Activated naive CD4-positive, alpha-beta T cell treated with anti-CD3 and anti-CD28 coated beads, Interleukin-2, amount 10 ng/mL, durations not matched to agents 7 days and 5 days (primary cell): Measurements from ENCODE around the gene TIE1.

Experiments
- CTCF ChIA-PET: fragments of 350-600 bp; sonication (Branson Sonifier 250); formaldehyde crosslinking; loops from one replicate; lab custom pipeline; 2021; ENCODE audit warnings: antibody characterized with exemption; lab: Charles Lee
- DNase-seq: peaks from one replicate; pipeline ENCODE4 v3.0.0-alpha.2; 2020
- H3K27ac Mint-ChIP-seq: one replicate; pipeline ENCODE4 v1.8.0; 2021; ENCODE audit warnings: mild to moderate bottlenecking, moderate library complexity, mixed read lengths
- H3K27me3 Mint-ChIP-seq: one replicate; pipeline ENCODE4 v1.8.0; 2021; ENCODE audit warnings: mild to moderate bottlenecking, mixed read lengths
- H3K36me3 Mint-ChIP-seq: one replicate; pipeline ENCODE4 v1.8.0; 2021; ENCODE audit warnings: mixed read lengths
- H3K4me1 Mint-ChIP-seq: one replicate; pipeline ENCODE4 v1.8.0; 2021; ENCODE audit warnings: mixed read lengths
- H3K4me3 Mint-ChIP-seq: one replicate; pipeline ENCODE4 v1.8.0; 2021; ENCODE audit warnings: mild to moderate bottlenecking, moderate library complexity, mixed read lengths
- H3K9me3 Mint-ChIP-seq: one replicate; pipeline ENCODE4 v1.8.0; 2021; ENCODE audit warnings: mixed read lengths

The TIE1 gene

DNA sequence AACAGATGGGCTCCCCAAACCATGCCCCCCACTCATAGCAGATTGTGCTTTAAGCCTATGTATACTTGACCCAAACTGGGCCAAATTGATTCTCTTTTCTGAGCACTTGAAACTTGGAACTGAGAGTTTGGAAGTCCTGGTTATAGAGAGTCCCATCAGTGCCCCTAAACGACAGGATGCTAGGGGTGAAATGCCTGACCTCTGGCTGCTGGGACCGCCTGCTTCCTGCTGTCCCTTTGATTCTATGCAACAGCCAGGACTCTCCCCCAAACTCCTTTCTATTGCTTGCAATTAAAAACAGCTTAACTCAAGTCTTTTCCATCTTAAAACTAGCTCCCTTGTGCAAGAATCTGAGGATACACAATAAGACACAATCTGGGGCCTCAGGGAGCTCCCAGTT lies 20.1 kb upstream of the TIE1 start:
- CTCF ChIA-PET, result interaction anchor here (0.6 to 1.5 kb wide), 2 partner anchors 10 to 818 kb away, joined by 4 to 5 read pairs; partner anchors contain the start of gene CCDC30
- peaks cover 5% of the 10 kb centered on the region for H3K4me1 Mint-ChIP-seq
- no peak overlapping the region for H3K4me3 Mint-ChIP-seq
- no peaks in the 10 kb centered on the region for H3K9me3 Mint-ChIP-seq
- no peak overlapping the region for H3K27ac Mint-ChIP-seq
- H3K36me3 Mint-ChIP-seq, result no peaks in the 10 kb centered on the region
- no peak for DNase-seq
- H3K27me3 Mint-ChIP-seq, result peaks cover 38% of the 10 kb centered on the region

- no peaks in the 10 kb centered on the region for H3K36me3 Mint-ChIP-seq
- H3K27ac Mint-ChIP-seq, result no peak overlapping the region
- H3K27me3 Mint-ChIP-seq, result peaks cover 42% of the 10 kb centered on the region
- DNase-seq, result no peak
- H3K4me1 Mint-ChIP-seq, result no peaks in the 10 kb centered on the region
- no peaks in the 10 kb centered on the region for H3K9me3 Mint-ChIP-seq
- CTCF ChIA-PET, result no interaction called here
- no peak overlapping the region for H3K4me3 Mint-ChIP-seq
Measured at GRCh38 chr1:43282220-43283195, 18.3 kb upstream of the TIE1 start.

GRCh38 chr1:43284065-43284464 lies 16.7 kb upstream of the TIE1 start:
- peak; percentile 12 for DNase-seq
- Mint-ChIP-seq H3K36me3 (no peaks in the 10 kb centered on the region), H3K27me3 (peaks cover 38% of the 10 kb centered on the region), H3K4me1 (no peaks in the 10 kb centered on the region), H3K4me3 (no peak overlapping the region), H3K9me3 (no peaks in the 10 kb centered on the region), H3K27ac (no peak overlapping the region)
- CTCF ChIA-PET, result no interaction called here

DNA sequence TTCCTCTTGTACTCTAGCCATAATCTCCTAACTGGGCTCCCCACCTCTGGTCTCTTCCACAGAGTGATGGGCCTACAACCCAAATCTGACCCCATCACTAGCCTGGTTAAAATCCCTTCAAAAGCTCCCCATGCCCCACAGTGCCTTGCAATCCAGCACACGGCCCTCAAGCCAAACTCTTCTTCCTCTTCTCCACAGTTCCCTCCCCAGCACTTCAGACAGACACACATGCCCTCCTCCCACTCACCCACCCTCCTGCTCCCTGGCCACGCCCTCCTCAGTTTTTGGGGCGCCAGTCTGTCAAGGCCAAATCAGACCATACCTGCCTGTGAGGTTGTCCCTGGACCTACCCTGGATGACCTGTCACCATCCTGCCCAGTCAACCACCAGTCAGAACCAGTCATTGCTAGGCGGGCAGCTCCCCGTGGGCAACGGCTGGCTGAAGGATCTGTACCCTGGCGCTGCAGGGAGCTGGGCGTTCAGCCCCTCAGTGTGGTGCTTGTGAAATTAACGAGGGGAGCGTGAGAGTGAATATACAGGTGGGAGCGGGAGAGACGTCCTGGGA lies 16.2 kb upstream of the TIE1 start:
- no peak for DNase-seq
- H3K9me3 Mint-ChIP-seq, result no peaks in the 10 kb centered on the region
- no peaks in the 10 kb centered on the region for H3K4me1 Mint-ChIP-seq
- no peak overlapping the region for H3K27ac Mint-ChIP-seq
- no peaks in the 10 kb centered on the region for H3K36me3 Mint-ChIP-seq
- H3K4me3 Mint-ChIP-seq, result no peak overlapping the region
- CTCF ChIA-PET, result no interaction called here
- peaks cover 34% of the 10 kb centered on the region for H3K27me3 Mint-ChIP-seq

DNA sequence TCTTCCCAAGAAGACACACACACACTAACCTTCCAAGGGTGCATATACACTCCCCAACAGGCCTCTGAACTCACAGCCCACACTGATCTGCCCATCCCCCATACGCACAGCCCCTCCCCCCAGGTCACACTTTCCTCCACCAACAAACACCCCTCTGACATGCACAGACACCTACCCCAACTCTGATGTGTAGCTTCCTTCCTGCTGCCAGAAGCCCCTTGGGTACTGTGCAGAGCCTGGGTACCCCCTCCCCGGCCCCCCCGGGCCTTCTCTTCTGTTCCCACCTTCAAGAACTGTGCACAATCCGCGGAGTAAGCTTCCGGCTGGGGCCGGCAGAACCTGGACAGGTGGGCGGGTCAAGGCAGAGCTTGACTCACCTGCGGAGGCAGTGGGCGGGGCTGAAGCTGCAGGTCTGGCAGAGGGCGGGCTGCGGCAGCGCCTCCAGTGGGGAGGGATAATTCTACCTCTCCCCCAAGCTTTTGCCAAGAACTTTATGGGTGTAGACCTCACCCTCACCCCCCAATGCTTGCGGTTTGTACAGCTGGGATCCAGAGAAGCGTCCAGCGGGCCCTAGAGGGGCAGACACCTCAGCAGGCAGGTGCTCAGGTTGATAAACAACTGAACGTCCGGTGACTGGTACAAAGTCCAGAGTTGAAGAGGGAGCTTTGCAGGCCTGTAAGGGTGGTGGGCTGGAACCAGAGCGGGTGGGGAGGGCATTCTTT lies 15.4 kb upstream of the TIE1 start, which contains the start of gene C1orf210:
TSS of gene C1orf210 (minus strand) at position 313 of the 722 bp plus-strand sequence. CDS start 2,311 bp downstream, outside the sequence.
- Mint-ChIP-seq H3K27me3 (peaks cover 27% of the 10 kb centered on the region), H3K36me3 (no peaks in the 10 kb centered on the region), H3K9me3 (no peaks in the 10 kb centered on the region), H3K4me1 (no peaks in the 10 kb centered on the region), H3K4me3 (no peak within 1 kb of the TSS), H3K27ac (peak within 1 kb of the TSS; percentile 31)
- DNase-seq, result no peak
- CTCF ChIA-PET, result no interaction called here

DNA sequence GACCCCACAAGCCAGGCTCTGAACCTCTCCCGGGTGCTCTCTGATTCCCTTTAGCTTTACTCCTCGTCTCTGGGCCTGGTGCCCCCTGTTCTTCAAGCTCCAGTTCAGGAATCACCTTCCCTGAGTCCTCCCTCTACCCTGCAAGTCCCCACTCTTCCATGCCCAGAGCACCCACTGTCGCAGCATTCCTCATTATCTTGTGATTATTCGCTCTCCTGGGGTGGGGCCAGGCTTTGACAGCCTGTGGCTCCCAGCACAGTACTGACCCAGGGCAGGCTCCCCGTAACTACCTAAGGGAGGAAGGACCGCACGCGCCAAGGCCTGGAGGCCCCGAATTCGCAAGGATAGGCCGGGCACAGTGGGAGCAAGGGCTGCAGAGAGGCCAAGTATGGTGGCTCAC lies 14.7 kb upstream of the TIE1 start:
- Mint-ChIP-seq H3K4me1 (no peaks in the 10 kb centered on the region), H3K27me3 (peaks cover 27% of the 10 kb centered on the region), H3K36me3 (no peaks in the 10 kb centered on the region), H3K27ac (no peak overlapping the region), H3K4me3 (no peak overlapping the region), H3K9me3 (no peaks in the 10 kb centered on the region)
- DNase-seq, result no peak
- CTCF ChIA-PET, result no interaction called here

DNA sequence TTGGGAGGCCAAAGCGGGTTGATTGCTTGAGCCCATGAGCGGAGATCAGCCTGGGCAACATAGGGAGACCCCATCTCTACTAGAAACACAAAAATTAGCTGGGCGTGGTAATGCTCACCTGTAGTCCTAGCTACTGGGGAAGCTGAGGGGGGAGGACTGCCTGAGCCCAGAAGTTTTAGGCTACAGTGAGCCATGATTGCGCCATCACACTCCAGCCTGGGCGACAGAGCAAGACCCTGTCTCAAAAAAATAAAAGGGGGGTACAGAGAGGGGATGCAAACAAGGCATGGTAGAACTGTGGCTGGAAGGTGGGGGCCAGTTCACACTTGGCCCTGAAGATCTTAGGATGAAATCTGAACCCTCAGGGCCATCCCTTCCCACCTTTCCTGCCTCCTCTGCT lies 14.2 kb upstream of the TIE1 start:
- no peak overlapping the region for H3K27ac Mint-ChIP-seq
- CTCF ChIA-PET, result no interaction called here

GRCh38 chr1:43288058-43288784 lies 12.6 kb upstream of the TIE1 start:
- H3K4me1 Mint-ChIP-seq, result peaks cover under 1% of the 10 kb centered on the region
- peaks cover 27% of the 10 kb centered on the region for H3K27me3 Mint-ChIP-seq
- H3K4me3 Mint-ChIP-seq, result no peak overlapping the region
- H3K9me3 Mint-ChIP-seq, result no peaks in the 10 kb centered on the region
- no peak overlapping the region for H3K27ac Mint-ChIP-seq
- CTCF ChIA-PET, result interaction anchor here (1.0 kb wide), 1 partner anchor 61 kb away, joined by 3 read pairs; no protein-coding TSS in a partner anchor
- H3K36me3 Mint-ChIP-seq, result no peaks in the 10 kb centered on the region
- DNase-seq, result no peak

More for the DNA sequence above, 14.2 kb upstream of the TIE1 start:
- Mint-ChIP-seq H3K36me3 (no peaks in the 10 kb centered on the region), H3K9me3 (no peaks in the 10 kb centered on the region), H3K4me3 (no peak overlapping the region), H3K4me1 (no peaks in the 10 kb centered on the region), H3K27me3 (peaks cover 27% of the 10 kb centered on the region)
- DNase-seq, result no peak

- Mint-ChIP-seq H3K36me3 (no peaks in the 10 kb centered on the region), H3K4me1 (peaks cover 5% of the 10 kb centered on the region), H3K27me3 (peaks cover 23% of the 10 kb centered on the region), H3K27ac (no peak overlapping the region), H3K9me3 (no peaks in the 10 kb centered on the region), H3K4me3 (no peak overlapping the region)
- CTCF ChIA-PET, result interaction anchor here (1.0 kb wide), 1 partner anchor 62 kb away, joined by 3 read pairs; no protein-coding TSS in a partner anchor
- no peak for DNase-seq
Measured at GRCh38 chr1:43288785-43289706, 11.7 kb upstream of the TIE1 start.

GRCh38 chr1:43292216-43292615 lies 8.6 kb upstream of the TIE1 start:
- H3K9me3 Mint-ChIP-seq, result no peaks in the 10 kb centered on the region
- no peak for DNase-seq
- CTCF ChIA-PET, result interaction anchor here (0.9 kb wide), 1 partner anchor 11 kb away, joined by 3 read pairs; no protein-coding TSS in a partner anchor
- no peak overlapping the region for H3K4me3 Mint-ChIP-seq
- no peak overlapping the region for H3K27ac Mint-ChIP-seq
- peaks cover 2% of the 10 kb centered on the region for H3K27me3 Mint-ChIP-seq
- H3K36me3 Mint-ChIP-seq, result no peaks in the 10 kb centered on the region
- peaks cover 32% of the 10 kb centered on the region for H3K4me1 Mint-ChIP-seq

DNA sequence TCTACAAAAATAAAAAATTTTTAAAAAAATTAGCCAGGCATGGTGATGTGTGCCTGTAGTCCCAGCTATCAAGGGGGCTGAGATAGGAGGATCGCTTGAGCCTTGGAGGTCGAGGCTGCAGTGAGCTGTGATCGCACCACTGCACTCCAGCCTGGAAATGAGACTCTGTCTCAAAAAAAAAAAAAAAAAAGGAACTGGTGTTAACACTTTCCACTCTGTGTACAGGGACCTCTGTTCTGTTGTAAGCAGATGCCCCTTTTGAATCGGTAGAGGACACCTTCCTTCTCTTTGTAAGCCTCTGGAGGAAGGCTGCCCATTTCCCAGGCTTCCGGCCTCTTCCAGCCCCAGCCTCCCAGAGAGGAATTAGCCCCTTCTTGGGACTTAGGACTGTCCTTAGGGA lies 8.1 kb upstream of the TIE1 start:
- Mint-ChIP-seq H3K4me1 (peaks cover 32% of the 10 kb centered on the region), H3K27me3 (no peaks in the 10 kb centered on the region), H3K27ac (no peak overlapping the region), H3K4me3 (no peak overlapping the region), H3K36me3 (no peaks in the 10 kb centered on the region), H3K9me3 (no peaks in the 10 kb centered on the region)
- CTCF ChIA-PET, result interaction anchor here (0.9 kb wide), 1 partner anchor 11 kb away, joined by 3 read pairs; no protein-coding TSS in a partner anchor
- DNase-seq, result no peak

- Mint-ChIP-seq H3K4me1 (peaks cover 32% of the 10 kb centered on the region), H3K27ac (no peak overlapping the region), H3K27me3 (no peaks in the 10 kb centered on the region), H3K9me3 (no peaks in the 10 kb centered on the region), H3K4me3 (no peak overlapping the region), H3K36me3 (no peaks in the 10 kb centered on the region)
- CTCF ChIA-PET, result interaction anchor here (0.9 kb wide), 1 partner anchor 12 kb away, joined by 3 read pairs; no protein-coding TSS in a partner anchor
- no peak for DNase-seq
Measured at GRCh38 chr1:43293176-43293575, 7.6 kb upstream of the TIE1 start.
